Measurements from ENCODE around the gene HPCAL1.

The HPCAL1 gene

GRCh38 chr2:10392951-10393639 lies 90.4 kb downstream of the HPCAL1 start:
- no peak for DNase-seq

- DNase-seq = no peak
These were observed 90.9 kb downstream of the HPCAL1 start for GRCh38 chr2:10393640-10393982.

- no peak for DNase-seq
These were observed 93.2 kb downstream of the HPCAL1 start for GRCh38 chr2:10395893-10396292.

- no peak for DNase-seq
These were observed 93.8 kb downstream of the HPCAL1 start for GRCh38 chr2:10396464-10396863.

GRCh38 chr2:10397297-10397875 lies 94.7 kb downstream of the HPCAL1 start:
- no peak for DNase-seq

GRCh38 chr2:10397878-10398277 lies 95.2 kb downstream of the HPCAL1 start:
- DNase-seq = no peak

GRCh38 chr2:10398496-10398895 lies 95.8 kb downstream of the HPCAL1 start:
- DNase-seq = no peak

- no peak for DNase-seq
These were observed 96.7 kb downstream of the HPCAL1 start for GRCh38 chr2:10399358-10399757.

- no peak for DNase-seq
These were observed 97.3 kb downstream of the HPCAL1 start for GRCh38 chr2:10400002-10400401.

- no peak for DNase-seq
These were observed 97.9 kb downstream of the HPCAL1 start for GRCh38 chr2:10400568-10400977.

- DNase-seq = no peak
These were observed 98.6 kb downstream of the HPCAL1 start for GRCh38 chr2:10400978-10401951.

- no peak for DNase-seq
These were observed 99.4 kb downstream of the HPCAL1 start for GRCh38 chr2:10402062-10402585.

- DNase-seq = no peak
These were observed 100.0 kb downstream of the HPCAL1 start for GRCh38 chr2:10402653-10403215.

- DNase-seq = no peak
These were observed 101.8 kb downstream of the HPCAL1 start for GRCh38 chr2:10404324-10405143.

GRCh38 chr2:10405448-10405847 lies 102.7 kb downstream of the HPCAL1 start:
- DNase-seq = no peak

GRCh38 chr2:10406016-10406415 lies 103.3 kb downstream of the HPCAL1 start:
- no peak for DNase-seq

- no peak for DNase-seq
These were observed 103.9 kb downstream of the HPCAL1 start for GRCh38 chr2:10406491-10407188.

GRCh38 chr2:10407432-10407831 lies 104.7 kb downstream of the HPCAL1 start:
- no peak for DNase-seq

GRCh38 chr2:10407841-10408648 lies 105.3 kb downstream of the HPCAL1 start:
- DNase-seq = peak; percentile 30
